SIG-M5 treated with dmso at 0.1 percent for 504 hours (cell line): ENCODE measurements around the gene HINT1.

Source experiments
- DNase-seq: peaks from one replicate; lab custom pipeline; 2025; ENCODE audit not compliant: unreplicated experiment; lab: John Stamatoyannopoulos, UW

HINT1 gene

GRCh38 chr5:131112424-131112823, 52.6 kb downstream of the HINT1 start:
- DNase-seq = no peak

DNA sequence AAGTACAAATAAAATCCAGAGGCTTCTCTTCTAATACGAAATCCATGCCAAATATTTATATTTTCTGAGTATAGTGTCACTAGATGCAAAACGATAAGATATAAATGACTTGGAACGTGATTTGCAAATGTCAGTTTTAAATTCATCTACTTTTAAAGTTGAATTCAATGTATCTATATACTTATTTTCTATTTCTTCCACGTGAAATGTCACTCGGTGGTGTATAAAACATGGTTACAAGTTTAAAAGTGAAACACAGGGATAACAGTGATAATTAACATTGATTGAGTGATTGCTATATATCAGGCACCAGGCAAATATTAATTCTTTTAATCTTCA, 54.8 kb downstream of the HINT1 start:
- DNase-seq = no peak

DNA sequence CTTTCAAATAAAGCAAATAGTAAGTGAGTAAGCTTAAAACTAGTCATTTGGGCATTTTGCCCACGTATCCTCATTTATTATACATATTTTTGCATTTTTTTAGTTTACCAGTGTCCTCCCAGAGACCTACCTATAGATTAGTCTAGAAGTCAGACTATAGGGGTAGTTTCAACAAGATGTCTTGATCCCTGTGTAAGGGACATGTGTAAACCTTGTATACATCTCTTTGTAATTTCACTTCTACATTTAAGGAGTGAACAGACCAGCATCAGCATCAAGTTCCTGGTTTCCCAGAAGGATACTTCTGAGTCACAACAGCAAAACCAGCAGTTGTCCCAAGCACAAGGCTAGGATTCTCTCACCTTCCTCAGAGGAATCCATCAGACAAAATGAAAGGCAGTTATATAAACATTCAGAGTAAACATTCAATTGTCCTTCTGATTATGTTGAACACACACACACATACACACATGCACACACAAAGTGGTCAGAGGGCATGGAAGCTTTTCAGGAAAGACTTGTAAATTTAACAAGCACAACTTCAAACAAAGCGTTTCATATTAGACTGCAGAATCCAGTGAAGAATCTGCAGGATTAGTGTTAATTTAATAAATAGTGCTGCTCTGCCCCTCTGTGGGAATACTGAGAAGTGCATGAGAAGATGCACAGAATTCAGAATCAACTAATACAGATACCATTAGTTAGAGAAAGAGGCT, 55.4 kb downstream of the HINT1 start:
- peak; percentile 71 for DNase-seq
